Measurements from ENCODE around the gene GPR161.

GPR161 gene

GRCh38 chr1:168097921-168098528, 38.7 kb downstream of the GPR161 start:
- H3K4me3 ChIP-seq (ENCODE audit: low read length in 2 of 2), result no peak overlapping the region
- H3K9me3 ChIP-seq (ENCODE audit: control insufficient read depth in 2 of 2, low read length in 2 of 2), result no peaks in the 10 kb centered on the region
- H3K9ac ChIP-seq (ENCODE audit: low read depth in 1 of 2, low read length in 2 of 2), result no peak overlapping the region
- no peak overlapping the region for H3K27ac ChIP-seq (ENCODE audit: low read depth in 2 of 2, low read length in 2 of 2)
- H3K4me1 ChIP-seq (ENCODE audit: control insufficient read depth in 2 of 2, insufficient read depth in 2 of 2, low read length in 2 of 2), result no peaks in the 10 kb centered on the region
- H3K36me3 ChIP-seq (ENCODE audit: control insufficient read depth in 2 of 2, insufficient read depth in 2 of 2, low read length in 2 of 2), result no peaks in the 10 kb centered on the region
- no peaks in the 10 kb centered on the region for H3K27me3 ChIP-seq (ENCODE audit: control insufficient read depth in 2 of 2, insufficient read depth in 2 of 2, low read length in 2 of 2)

- H3K9ac ChIP-seq (ENCODE audit: low read depth in 1 of 2, low read length in 2 of 2), result no peak overlapping the region
- no peaks in the 10 kb centered on the region for H3K36me3 ChIP-seq (ENCODE audit: control insufficient read depth in 2 of 2, insufficient read depth in 2 of 2, low read length in 2 of 2)
- H3K4me1 ChIP-seq (ENCODE audit: control insufficient read depth in 2 of 2, insufficient read depth in 2 of 2, low read length in 2 of 2), result peaks cover 8 to 13% of the 10 kb centered on the region in 2 donors
- H3K27me3 ChIP-seq (ENCODE audit: control insufficient read depth in 2 of 2, insufficient read depth in 2 of 2, low read length in 2 of 2), result no peaks in the 10 kb centered on the region
- no peaks in the 10 kb centered on the region for H3K9me3 ChIP-seq (ENCODE audit: control insufficient read depth in 2 of 2, low read length in 2 of 2)
- no peak overlapping the region for H3K27ac ChIP-seq (ENCODE audit: low read depth in 2 of 2, low read length in 2 of 2)
- no peak overlapping the region for H3K4me3 ChIP-seq (ENCODE audit: low read length in 2 of 2)
These were observed 40.2 kb downstream of the GPR161 start for GRCh38 chr1:168096296-168097165.

- Histone ChIP-seq H3K4me3 (ENCODE audit: low read length in 2 of 2) (no peak overlapping the region), H3K4me1 (ENCODE audit: control insufficient read depth in 2 of 2, insufficient read depth in 2 of 2, low read length in 2 of 2) (peaks cover 8 to 15% of the 10 kb centered on the region in 2 donors), H3K9ac (ENCODE audit: low read depth in 1 of 2, low read length in 2 of 2) (no peak overlapping the region), H3K36me3 (ENCODE audit: control insufficient read depth in 2 of 2, insufficient read depth in 2 of 2, low read length in 2 of 2) (no peaks in the 10 kb centered on the region), H3K9me3 (ENCODE audit: control insufficient read depth in 2 of 2, low read length in 2 of 2) (no peaks in the 10 kb centered on the region), H3K27ac (ENCODE audit: low read depth in 2 of 2, low read length in 2 of 2) (no peak overlapping the region), H3K27me3 (ENCODE audit: control insufficient read depth in 2 of 2, insufficient read depth in 2 of 2, low read length in 2 of 2) (no peaks in the 10 kb centered on the region)
These were observed 41.3 kb downstream of the GPR161 start for GRCh38 chr1:168095476-168095875.

DNA sequence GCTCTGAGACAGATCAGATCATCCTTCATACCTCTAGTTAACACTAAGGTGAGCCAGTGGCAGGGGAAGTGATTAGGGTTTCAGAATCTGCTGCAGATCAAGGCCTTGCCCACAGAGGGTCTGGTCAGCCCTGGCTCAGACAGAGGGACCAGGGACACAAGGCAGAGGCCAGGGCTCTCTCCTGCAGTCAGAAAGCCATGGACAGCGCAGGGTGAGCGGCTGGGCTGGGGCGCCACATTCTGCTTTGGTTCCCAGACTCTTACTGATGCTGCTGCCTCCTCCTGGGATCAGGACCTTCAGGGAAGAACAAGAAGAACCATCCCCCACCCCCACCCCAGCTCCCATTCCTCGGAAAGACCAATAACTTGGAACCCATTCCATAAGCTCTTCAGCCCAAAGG, 43.1 kb downstream of the GPR161 start:
- no peaks in the 10 kb centered on the region for H3K27me3 ChIP-seq (ENCODE audit: control insufficient read depth in 2 of 2, insufficient read depth in 2 of 2, low read length in 2 of 2)
- H3K9ac ChIP-seq (ENCODE audit: low read depth in 1 of 2, low read length in 2 of 2), result no peak overlapping the region
- no peaks in the 10 kb centered on the region for H3K36me3 ChIP-seq (ENCODE audit: control insufficient read depth in 2 of 2, insufficient read depth in 2 of 2, low read length in 2 of 2)
- no peak overlapping the region for H3K27ac ChIP-seq (ENCODE audit: low read depth in 2 of 2, low read length in 2 of 2)
- H3K4me3 ChIP-seq (ENCODE audit: low read length in 2 of 2), result no peak overlapping the region
- H3K4me1 ChIP-seq (ENCODE audit: control insufficient read depth in 2 of 2, insufficient read depth in 2 of 2, low read length in 2 of 2), result peaks cover 21 to 34% of the 10 kb centered on the region in 2 donors
- no peaks in the 10 kb centered on the region for H3K9me3 ChIP-seq (ENCODE audit: control insufficient read depth in 2 of 2, low read length in 2 of 2)

DNA sequence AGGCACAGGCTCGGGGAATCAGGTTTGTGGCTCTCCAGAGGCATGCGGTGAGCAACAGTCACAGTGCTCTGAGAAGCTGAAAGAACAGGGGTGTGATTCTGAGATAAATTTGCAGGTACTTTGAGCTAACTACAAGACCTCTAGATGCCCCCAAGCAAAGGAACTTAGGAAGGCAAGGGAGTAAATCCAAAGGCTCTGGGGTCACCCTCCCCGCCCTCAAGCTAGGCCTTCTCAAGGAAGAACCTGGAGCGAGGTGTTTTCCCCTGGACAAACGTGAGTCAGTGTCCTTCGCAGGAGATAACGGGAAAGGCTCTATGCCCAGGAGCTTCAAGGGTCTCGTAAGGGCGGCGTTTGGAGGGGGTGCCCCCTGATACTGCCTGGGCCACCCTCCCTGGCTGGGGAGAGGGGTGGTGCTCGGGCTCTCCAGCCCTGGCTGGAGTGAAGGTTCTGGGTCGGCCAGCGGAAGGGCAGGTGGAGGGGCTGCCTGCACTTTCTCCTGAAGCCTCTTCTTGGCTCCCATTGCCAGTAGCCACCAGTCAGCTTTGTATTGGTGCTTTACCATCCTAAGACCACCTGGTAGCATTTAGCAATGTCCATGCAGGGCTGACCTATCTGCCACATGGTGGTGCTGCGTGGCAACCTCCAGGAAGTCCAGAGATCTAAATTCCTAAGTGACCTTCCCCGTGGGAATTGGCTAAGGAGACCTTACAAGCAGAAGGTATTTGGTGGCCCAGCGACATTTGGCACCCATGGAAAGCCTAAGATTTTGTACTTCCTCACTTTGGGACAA, 44.0 kb downstream of the GPR161 start:
- no peak overlapping the region for H3K4me3 ChIP-seq (ENCODE audit: low read length in 2 of 2)
- no peaks in the 10 kb centered on the region for H3K27me3 ChIP-seq (ENCODE audit: control insufficient read depth in 2 of 2, insufficient read depth in 2 of 2, low read length in 2 of 2)
- H3K4me1 ChIP-seq (ENCODE audit: control insufficient read depth in 2 of 2, insufficient read depth in 2 of 2, low read length in 2 of 2), result peaks cover 26 to 42% of the 10 kb centered on the region in 2 donors
- H3K9me3 ChIP-seq (ENCODE audit: control insufficient read depth in 2 of 2, low read length in 2 of 2), result no peaks in the 10 kb centered on the region
- no peak overlapping the region for H3K27ac ChIP-seq (ENCODE audit: low read depth in 2 of 2, low read length in 2 of 2)
- no peak overlapping the region for H3K9ac ChIP-seq (ENCODE audit: low read depth in 1 of 2, low read length in 2 of 2)
- H3K36me3 ChIP-seq (ENCODE audit: control insufficient read depth in 2 of 2, insufficient read depth in 2 of 2, low read length in 2 of 2), result no peaks in the 10 kb centered on the region

GRCh38 chr1:168091720-168092550, 44.8 kb downstream of the GPR161 start:
- Histone ChIP-seq H3K4me1 (ENCODE audit: control insufficient read depth in 2 of 2, insufficient read depth in 2 of 2, low read length in 2 of 2) (peaks cover 26 to 48% of the 10 kb centered on the region in 2 donors), H3K27ac (ENCODE audit: low read depth in 2 of 2, low read length in 2 of 2) (no peak overlapping the region), H3K9me3 (ENCODE audit: control insufficient read depth in 2 of 2, low read length in 2 of 2) (no peaks in the 10 kb centered on the region), H3K4me3 (ENCODE audit: low read length in 2 of 2) (no peak overlapping the region), H3K27me3 (ENCODE audit: control insufficient read depth in 2 of 2, insufficient read depth in 2 of 2, low read length in 2 of 2) (no peaks in the 10 kb centered on the region), H3K36me3 (ENCODE audit: control insufficient read depth in 2 of 2, insufficient read depth in 2 of 2, low read length in 2 of 2) (no peaks in the 10 kb centered on the region), H3K9ac (ENCODE audit: low read depth in 1 of 2, low read length in 2 of 2) (no peak overlapping the region)

DNA sequence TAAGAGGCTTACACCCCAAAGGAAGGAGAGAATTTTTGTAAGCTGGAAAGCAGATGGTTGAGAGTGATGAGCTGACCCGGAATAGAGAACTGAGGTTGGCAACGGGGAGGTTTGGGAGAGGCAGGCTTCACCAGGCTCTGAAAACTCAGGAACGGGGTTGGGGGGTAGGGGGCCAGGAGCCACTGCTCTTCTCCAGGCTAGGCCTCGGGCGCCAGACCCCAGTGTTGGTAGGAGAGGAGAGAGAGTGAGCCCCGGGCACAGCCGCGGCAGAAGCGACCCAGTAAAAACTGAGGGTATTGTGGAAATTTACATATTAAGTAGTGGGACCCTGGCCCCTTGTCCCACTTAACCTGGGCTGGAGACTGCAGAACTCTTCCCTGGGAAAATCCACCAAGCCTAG, 45.7 kb downstream of the GPR161 start:
- Histone ChIP-seq H3K4me3 (ENCODE audit: low read length in 2 of 2) (no peak overlapping the region), H3K4me1 (ENCODE audit: control insufficient read depth in 2 of 2, insufficient read depth in 2 of 2, low read length in 2 of 2) (peaks cover 26 to 48% of the 10 kb centered on the region in 2 donors), H3K9ac (ENCODE audit: low read depth in 1 of 2, low read length in 2 of 2) (no peak overlapping the region), H3K27me3 (ENCODE audit: control insufficient read depth in 2 of 2, insufficient read depth in 2 of 2, low read length in 2 of 2) (no peaks in the 10 kb centered on the region), H3K36me3 (ENCODE audit: control insufficient read depth in 2 of 2, insufficient read depth in 2 of 2, low read length in 2 of 2) (no peaks in the 10 kb centered on the region), H3K9me3 (ENCODE audit: control insufficient read depth in 2 of 2, low read length in 2 of 2) (no peaks in the 10 kb centered on the region), H3K27ac (ENCODE audit: low read depth in 2 of 2, low read length in 2 of 2) (no peak overlapping the region)

GRCh38 chr1:168090395-168090794, 46.3 kb downstream of the GPR161 start:
- H3K9ac ChIP-seq (ENCODE audit: low read depth in 1 of 2, low read length in 2 of 2), result no peak overlapping the region
- peaks cover 29 to 48% of the 10 kb centered on the region in 2 donors for H3K4me1 ChIP-seq (ENCODE audit: control insufficient read depth in 2 of 2, insufficient read depth in 2 of 2, low read length in 2 of 2)
- H3K27me3 ChIP-seq (ENCODE audit: control insufficient read depth in 2 of 2, insufficient read depth in 2 of 2, low read length in 2 of 2), result no peaks in the 10 kb centered on the region
- no peaks in the 10 kb centered on the region for H3K36me3 ChIP-seq (ENCODE audit: control insufficient read depth in 2 of 2, insufficient read depth in 2 of 2, low read length in 2 of 2)
- H3K4me3 ChIP-seq (ENCODE audit: low read length in 2 of 2), result no peak overlapping the region
- no peak overlapping the region for H3K27ac ChIP-seq (ENCODE audit: low read depth in 2 of 2, low read length in 2 of 2)
- H3K9me3 ChIP-seq (ENCODE audit: control insufficient read depth in 2 of 2, low read length in 2 of 2), result no peaks in the 10 kb centered on the region

GRCh38 chr1:168089979-168090337, 46.8 kb downstream of the GPR161 start:
- Histone ChIP-seq H3K4me3 (ENCODE audit: low read length in 2 of 2) (no peak overlapping the region), H3K27ac (ENCODE audit: low read depth in 2 of 2, low read length in 2 of 2) (peak overlapping the region; percentile 83 to 86), H3K36me3 (ENCODE audit: control insufficient read depth in 2 of 2, insufficient read depth in 2 of 2, low read length in 2 of 2) (no peaks in the 10 kb centered on the region)

More at GRCh38 chr1:168089979-168090337, 46.8 kb downstream of the GPR161 start:
- Histone ChIP-seq H3K27me3 (ENCODE audit: control insufficient read depth in 2 of 2, insufficient read depth in 2 of 2, low read length in 2 of 2) (no peaks in the 10 kb centered on the region), H3K9ac (ENCODE audit: low read depth in 1 of 2, low read length in 2 of 2) (peak overlapping the region in 1 of 2 donors; percentile 11), H3K4me1 (ENCODE audit: control insufficient read depth in 2 of 2, insufficient read depth in 2 of 2, low read length in 2 of 2) (peaks cover 30 to 48% of the 10 kb centered on the region in 2 donors), H3K9me3 (ENCODE audit: control insufficient read depth in 2 of 2, low read length in 2 of 2) (no peaks in the 10 kb centered on the region)

All from mucosa of rectum (tissue), 2 donors.